CD4-positive, alpha-beta memory T cell (primary cell): ENCODE data around the gene GMDS. TPM values are rescaled to one million over a fixed set of nuclear protein-coding genes. Genes with fewer than 3 reads are reported as not detected.

Experiments
- CTCF ChIA-PET: fragments of 350-600 bp; sonication (Branson Sonifier 250); formaldehyde crosslinking; loops from one replicate; lab custom pipeline; 2021; ENCODE audit warnings: inconsistent platforms; ENCODE audit not compliant: partially characterized antibody; lab: Charles Lee
- POLR2A ChIA-PET: fragments of 350-600 bp; sonication (Branson Sonifier 250); formaldehyde crosslinking; loops from one replicate; lab custom pipeline; 2021; ENCODE audit not compliant: partially characterized antibody; lab: Charles Lee
- DNase-seq, 5 donors: peaks; one replicate each; pipeline versions ENCODE4 v3.0.0 to v3.0.0-alpha.2; 2020 to 2022; ENCODE audit warnings: mixed read lengths in 1 of 5
- H3K27ac ChIP-seq: one replicate; pipeline ENCODE4 v1.7.0; 2013; ENCODE audit warnings: low read depth, low read length
- H3K27me3 ChIP-seq: 2 replicates; pipeline ENCODE4 v1.7.0; 2013; ENCODE audit warnings: mild to moderate bottlenecking, low read length, moderate library complexity; ENCODE audit not compliant: insufficient read depth
- H3K36me3 ChIP-seq: 2 replicates; pipeline ENCODE4 v1.7.0; 2013; ENCODE audit warnings: mild to moderate bottlenecking, low read length, moderate library complexity; ENCODE audit not compliant: insufficient read depth
- H3K4me1 ChIP-seq: 2 replicates; pipeline ENCODE4 v1.7.0; 2013; ENCODE audit warnings: mild to moderate bottlenecking, low read length, moderate library complexity; ENCODE audit not compliant: insufficient read depth
- H3K4me3 ChIP-seq, 2 donors: one replicate each; pipeline ENCODE4 v1.7.0; 2013; ENCODE audit warnings: low read length in 2 of 2, mild to moderate bottlenecking in 1 of 2
- H3K9me3 ChIP-seq, 2 donors: one replicate each; pipeline ENCODE4 v1.7.0; 2013; ENCODE audit warnings: low read length in 2 of 2, control low read depth in 1 of 2; ENCODE audit not compliant: control insufficient read depth in 1 of 2
- H3K27ac Mint-ChIP-seq, 7 donors: one replicate each; pipeline ENCODE4 v1.8.0; 2020 to 2021; ENCODE audit warnings: mixed read lengths in 7 of 7, mild to moderate bottlenecking in 6 of 7, inconsistent platforms in 3 of 7, moderate library complexity in 3 of 7
- H3K27me3 Mint-ChIP-seq, 2 donors: one replicate each; pipeline ENCODE4 v1.8.0; 2020 to 2021; ENCODE audit warnings: mixed read lengths in 2 of 2
- H3K36me3 Mint-ChIP-seq, 2 donors: one replicate each; pipeline ENCODE4 v1.8.0; 2020 to 2021; ENCODE audit warnings: mixed read lengths in 2 of 2, inconsistent platforms in 1 of 2, mild to moderate bottlenecking in 1 of 2
- H3K4me1 Mint-ChIP-seq, 4 donors: one replicate each; pipeline ENCODE4 v1.8.0; 2020 to 2021; ENCODE audit warnings: mixed read lengths in 4 of 4, mild to moderate bottlenecking in 1 of 4
- H3K4me3 Mint-ChIP-seq, 8 donors: one replicate each; pipeline ENCODE4 v1.8.0; 2020 to 2021; ENCODE audit warnings: mixed read lengths in 8 of 8, mild to moderate bottlenecking in 7 of 8, moderate library complexity in 6 of 8, inconsistent platforms in 3 of 8
- H3K9me3 Mint-ChIP-seq, 8 donors: one replicate each; pipeline ENCODE4 v1.8.0; 2020 to 2021; ENCODE audit warnings: mixed read lengths in 8 of 8, mild to moderate bottlenecking in 5 of 8, inconsistent platforms in 3 of 8, moderate library complexity in 1 of 8
- intact Hi-C: fragments of 100-400 bp; cut with micrococcal nuclease; formaldehyde crosslinking; loops from one replicate; pipeline ENCODE4 v1.15.1; 2023
- polyA plus RNA-seq, 2 donors: library from polyadenylated mRNA; unstranded; fragments of 300-500 nt; fragmentation: Illumina TruSeq; gene quantifications; one replicate each; pipeline ENCODE4 v1.2.3, GENCODE V29; 2021
- total RNA-seq, 2 experiments: library from RNA; stranded (reverse); gene quantifications; one replicate each; pipeline ENCODE4 v1.2.3, GENCODE V29; 2021

Gene GMDS
- total and polyA plus RNA-seq, 4 experiments from 2014 or later, result 12.1 to 24.0 (median 15.2) TPM

DNA sequence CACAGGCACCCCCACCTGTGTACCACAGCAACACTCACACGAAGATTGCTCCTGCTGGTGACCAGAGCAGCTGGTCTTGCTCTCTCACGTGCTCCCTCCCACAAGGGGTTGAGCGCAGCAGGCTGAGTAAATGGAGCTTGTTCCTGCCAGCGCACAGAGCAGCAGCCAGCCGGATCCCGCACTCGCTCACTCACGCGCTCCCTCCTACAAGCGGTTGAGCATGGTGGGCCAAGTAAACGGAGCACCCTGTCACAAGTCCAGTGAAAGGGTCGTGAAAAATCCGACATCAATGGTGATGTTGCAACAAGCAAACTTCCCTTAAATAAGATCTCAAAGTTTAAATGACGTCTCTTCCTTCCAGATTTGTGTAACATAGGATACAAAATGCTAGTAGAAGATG is 322.0 kb downstream of the GMDS start:
- Mint-ChIP-seq H3K36me3 (peaks cover 5 to 14% of the 10 kb centered on the region in 2 donors), H3K4me3 (no peak overlapping the region), H3K4me1 (peaks cover 0 to 2% (median under 1%) of the 10 kb centered on the region in 4 donors), H3K27ac (no peak overlapping the region), H3K9me3 (peaks cover 0 to 2% (median 0%) of the 10 kb centered on the region in 8 donors), H3K27me3 (no peaks in the 10 kb centered on the region)
- CTCF ChIA-PET, result no interaction called here
- Histone ChIP-seq H3K9me3 (no peaks in the 10 kb centered on the region), H3K4me3 (no peak overlapping the region), H3K36me3 (no peaks in the 10 kb centered on the region), H3K27me3 (no peaks in the 10 kb centered on the region), H3K27ac (no peak overlapping the region), H3K4me1 (no peaks in the 10 kb centered on the region)
- intact Hi-C loops, result no loop called here
- POLR2A ChIA-PET, result no interaction called here
- no peak for DNase-seq

DNA sequence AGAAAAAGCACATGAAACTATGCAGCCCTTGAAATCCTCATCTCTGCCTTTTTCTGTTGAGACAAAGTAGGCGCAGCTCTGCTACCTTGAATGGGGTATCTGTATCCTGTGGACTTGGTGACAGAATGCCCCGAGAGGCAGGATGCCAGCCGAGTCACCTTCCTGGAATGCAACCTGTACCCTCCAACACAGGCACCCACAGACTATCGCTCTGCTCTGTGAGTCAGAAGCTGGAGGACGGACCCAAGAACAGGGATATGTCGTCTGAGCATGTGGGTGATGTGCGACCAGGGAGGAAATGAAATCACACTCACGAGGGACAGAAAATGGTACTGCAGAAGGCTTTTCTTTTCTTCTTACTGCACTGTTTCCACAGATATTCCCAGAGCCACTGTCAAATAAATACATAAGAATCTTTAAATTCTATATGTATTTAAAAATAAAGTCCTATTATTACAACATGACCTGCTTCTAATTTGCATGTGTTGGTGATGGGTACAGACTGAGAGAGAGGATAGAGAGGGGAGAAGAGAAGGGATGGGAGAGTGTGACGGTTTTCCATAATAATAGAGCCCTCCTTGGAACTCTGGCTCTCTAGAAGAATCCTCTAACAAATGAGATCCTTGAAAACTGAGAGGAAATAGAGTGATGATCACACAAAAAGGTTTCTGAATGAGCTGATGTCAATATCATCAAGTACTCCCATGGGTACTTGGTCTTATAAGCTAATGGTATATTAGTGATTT is 327.6 kb downstream of the GMDS start:
- ChIA-PET POLR2A (no interaction called here), CTCF (no interaction called here)
- Mint-ChIP-seq H3K36me3 (peaks cover 0 to 19% of the 10 kb centered on the region in 2 donors), H3K27me3 (no peaks in the 10 kb centered on the region), H3K4me1 (peaks cover 4 to 8% (median 7%) of the 10 kb centered on the region in 4 donors), H3K27ac (peak overlapping the region in 1 of 7 donors; percentile 23), H3K4me3 (no peak overlapping the region), H3K9me3 (no peaks in the 10 kb centered on the region)
- no peaks in the 10 kb centered on the region for H3K9me3 ChIP-seq
- DNase-seq, result no peak
- intact Hi-C loops, result no loop called here
- no peaks in the 10 kb centered on the region for H3K27me3 ChIP-seq
- no peaks in the 10 kb centered on the region for H3K36me3 ChIP-seq
- no peaks in the 10 kb centered on the region for H3K4me1 ChIP-seq
- H3K4me3 ChIP-seq, result no peak overlapping the region
- no peak overlapping the region for H3K27ac ChIP-seq

DNA sequence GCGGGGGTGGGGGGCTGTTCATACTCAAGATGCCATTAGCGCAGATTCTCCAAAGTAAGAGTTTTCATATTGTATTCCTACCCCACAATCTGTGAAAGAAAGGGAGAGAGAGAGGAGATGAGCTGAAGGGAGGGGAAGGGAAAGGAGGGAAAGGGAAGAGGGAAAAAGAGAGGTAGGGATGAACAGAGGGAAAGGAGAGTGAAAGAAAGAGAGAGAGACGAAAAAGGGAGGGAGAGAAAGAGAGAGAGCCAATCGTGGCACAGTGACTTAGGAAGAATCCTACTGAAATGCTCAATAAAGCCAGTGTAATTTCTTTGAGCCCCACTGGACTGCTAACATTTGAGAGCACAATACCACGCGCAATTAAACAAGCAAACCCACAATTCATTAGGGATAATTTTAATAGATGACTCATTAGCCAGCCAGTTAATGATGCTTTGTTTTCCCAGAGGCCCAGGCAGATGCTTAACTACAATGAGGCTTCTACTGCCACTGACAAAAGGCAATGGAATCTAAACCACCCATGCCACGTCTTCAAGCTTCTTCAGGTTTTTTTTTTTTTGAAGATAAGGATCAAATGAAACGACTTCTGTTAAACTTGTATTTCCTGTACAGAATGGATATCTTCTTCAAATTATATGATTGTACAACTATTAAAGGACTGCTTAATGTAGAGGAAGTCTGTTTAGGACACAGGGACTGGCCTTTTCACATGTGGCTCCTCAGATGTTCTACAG is 328.9 kb downstream of the GMDS start:
- H3K9me3 Mint-ChIP-seq, result no peaks in the 10 kb centered on the region
- no peak overlapping the region for H3K4me3 Mint-ChIP-seq
- no peak overlapping the region for H3K27ac Mint-ChIP-seq
- no peaks in the 10 kb centered on the region for H3K27me3 Mint-ChIP-seq
- Histone ChIP-seq H3K27me3 (no peaks in the 10 kb centered on the region), H3K9me3 (no peaks in the 10 kb centered on the region), H3K4me3 (no peak overlapping the region), H3K27ac (no peak overlapping the region), H3K4me1 (no peaks in the 10 kb centered on the region), H3K36me3 (no peaks in the 10 kb centered on the region)
- peaks cover 0 to 19% of the 10 kb centered on the region in 2 donors for H3K36me3 Mint-ChIP-seq
- POLR2A ChIA-PET, result no interaction called here
- CTCF ChIA-PET, result no interaction called here
- DNase-seq, result no peak
- intact Hi-C loops, result no loop called here
- peaks cover 4 to 8% (median 7%) of the 10 kb centered on the region in 4 donors for H3K4me1 Mint-ChIP-seq

DNA sequence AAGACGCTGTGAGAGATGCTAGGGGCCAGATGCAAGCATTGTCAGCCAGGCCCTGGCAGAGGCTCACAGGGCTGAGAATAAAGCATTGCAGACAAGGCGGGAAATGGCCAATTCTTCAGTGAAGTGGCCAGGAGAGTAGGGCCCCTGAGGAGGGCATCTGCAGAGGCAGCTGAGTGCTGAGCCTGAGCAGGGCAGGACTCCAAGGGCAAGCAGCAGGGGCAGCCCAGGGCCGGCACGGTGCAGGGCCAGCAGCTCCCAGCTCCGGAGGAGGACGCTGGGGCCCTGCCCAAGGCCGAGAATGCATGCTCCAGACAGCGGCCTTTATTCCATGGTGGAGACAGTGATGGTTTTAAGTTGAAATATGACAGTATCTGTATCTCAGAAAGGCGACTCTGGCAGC is 330.2 kb downstream of the GMDS start:
- no peak overlapping the region for H3K27ac Mint-ChIP-seq
- peaks cover under 1 to 19% of the 10 kb centered on the region in 2 donors for H3K36me3 Mint-ChIP-seq
- no peak overlapping the region for H3K27ac ChIP-seq
- no peaks in the 10 kb centered on the region for H3K9me3 Mint-ChIP-seq
- H3K36me3 ChIP-seq, result no peaks in the 10 kb centered on the region
- no peak overlapping the region for H3K4me3 ChIP-seq
- CTCF ChIA-PET, result no interaction called here
- H3K27me3 Mint-ChIP-seq, result no peaks in the 10 kb centered on the region
- H3K27me3 ChIP-seq, result no peaks in the 10 kb centered on the region
- H3K4me3 Mint-ChIP-seq, result no peak overlapping the region
- peaks cover 4 to 8% (median 7%) of the 10 kb centered on the region in 4 donors for H3K4me1 Mint-ChIP-seq
- no peaks in the 10 kb centered on the region for H3K9me3 ChIP-seq
- no peaks in the 10 kb centered on the region for H3K4me1 ChIP-seq
- POLR2A ChIA-PET, result no interaction called here
- no peak for DNase-seq
- intact Hi-C loops, result no loop called here

DNA sequence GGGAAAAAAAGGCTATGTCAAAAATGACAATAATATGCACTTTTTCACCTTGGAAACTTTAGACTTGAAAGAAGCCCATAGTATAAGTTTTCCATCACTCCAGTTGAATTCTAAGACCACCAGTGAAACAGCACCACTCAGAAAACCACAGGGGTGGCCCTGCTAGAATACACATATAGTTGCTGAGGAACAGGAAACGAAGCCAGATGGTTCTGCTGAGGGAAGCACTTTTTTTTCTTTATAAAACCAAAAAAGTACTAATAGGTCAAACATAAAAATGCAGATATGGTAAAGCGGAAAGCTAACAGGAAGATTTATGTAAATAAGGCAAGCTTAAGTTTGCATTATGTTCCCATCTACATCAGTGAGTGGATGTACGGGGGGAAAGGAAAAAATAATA is 331.8 kb downstream of the GMDS start:
- CTCF ChIA-PET, result no interaction called here
- Mint-ChIP-seq H3K27ac (no peak overlapping the region), H3K4me1 (peaks cover 4 to 7% (median 6%) of the 10 kb centered on the region in 4 donors), H3K4me3 (no peak overlapping the region), H3K27me3 (no peaks in the 10 kb centered on the region), H3K9me3 (no peaks in the 10 kb centered on the region), H3K36me3 (peaks cover 1 to 26% of the 10 kb centered on the region in 2 donors)
- H3K27ac ChIP-seq, result no peak overlapping the region
- no peaks in the 10 kb centered on the region for H3K36me3 ChIP-seq
- H3K27me3 ChIP-seq, result no peaks in the 10 kb centered on the region
- H3K9me3 ChIP-seq, result no peaks in the 10 kb centered on the region
- H3K4me3 ChIP-seq, result no peak overlapping the region
- POLR2A ChIA-PET, result no interaction called here
- intact Hi-C loops, result no loop called here
- H3K4me1 ChIP-seq, result no peaks in the 10 kb centered on the region
- no peak for DNase-seq

DNA sequence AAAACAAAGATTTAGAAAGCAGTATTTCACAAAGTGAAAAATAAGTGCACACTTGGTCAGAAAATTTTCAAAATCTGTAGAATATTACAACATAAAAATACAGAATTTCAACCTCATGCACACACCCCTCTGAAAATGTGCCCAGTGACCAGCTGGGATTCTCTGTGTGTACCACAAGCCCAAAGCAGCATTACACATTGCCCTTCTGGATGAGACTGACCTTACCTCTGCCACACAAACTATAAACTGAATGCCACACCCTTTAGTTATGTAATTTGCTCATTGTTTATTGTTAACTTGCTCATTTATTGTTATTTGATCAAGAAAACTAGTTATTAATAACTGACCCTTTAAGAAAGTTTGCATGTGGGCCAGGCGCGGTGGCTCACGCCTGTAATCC is 332.7 kb downstream of the GMDS start:
- H3K9me3 Mint-ChIP-seq, result no peaks in the 10 kb centered on the region
- Histone ChIP-seq H3K27me3 (no peaks in the 10 kb centered on the region), H3K9me3 (no peaks in the 10 kb centered on the region), H3K4me1 (no peaks in the 10 kb centered on the region), H3K4me3 (no peak overlapping the region), H3K36me3 (no peaks in the 10 kb centered on the region), H3K27ac (no peak overlapping the region)
- H3K27ac Mint-ChIP-seq, result no peak overlapping the region
- POLR2A ChIA-PET, result no interaction called here
- CTCF ChIA-PET, result no interaction called here
- intact Hi-C loops, result no loop called here
- H3K4me3 Mint-ChIP-seq, result no peak overlapping the region
- H3K36me3 Mint-ChIP-seq, result peaks cover 1 to 31% of the 10 kb centered on the region in 2 donors
- H3K4me1 Mint-ChIP-seq, result peaks cover 4 to 7% (median 5%) of the 10 kb centered on the region in 4 donors
- H3K27me3 Mint-ChIP-seq, result no peaks in the 10 kb centered on the region
- DNase-seq, result no peak

DNA sequence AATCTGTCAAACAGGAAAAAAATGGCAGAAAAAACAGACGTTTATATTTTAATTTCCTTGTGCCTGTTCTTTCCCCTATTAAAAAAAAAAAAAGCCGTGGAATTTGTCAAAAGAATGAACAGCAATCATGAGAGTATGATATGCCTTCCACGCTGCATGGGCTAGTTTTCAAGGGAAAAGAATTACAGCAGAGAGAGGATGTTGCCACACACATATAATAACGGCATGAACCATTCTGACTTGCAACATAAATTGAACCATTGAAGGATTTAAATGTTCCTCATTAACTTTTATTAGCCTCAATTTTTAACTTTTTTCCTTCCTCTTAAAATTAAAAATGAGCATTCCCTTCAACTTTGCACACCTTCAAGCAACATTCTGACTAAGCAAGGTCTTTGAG is 333.9 kb downstream of the GMDS start:
- peaks cover 0 to 4% (median 0%) of the 10 kb centered on the region in 4 donors for H3K4me1 Mint-ChIP-seq
- intact Hi-C loops, result no loop called here
- no peak overlapping the region for H3K4me3 Mint-ChIP-seq
- H3K27ac ChIP-seq, result no peak overlapping the region
- peaks cover 2 to 36% of the 10 kb centered on the region in 2 donors for H3K36me3 Mint-ChIP-seq
- ChIA-PET POLR2A (no interaction called here), CTCF (no interaction called here)
- no peaks in the 10 kb centered on the region for H3K4me1 ChIP-seq
- DNase-seq, result no peak
- H3K9me3 ChIP-seq, result no peaks in the 10 kb centered on the region
- H3K9me3 Mint-ChIP-seq, result no peaks in the 10 kb centered on the region
- no peaks in the 10 kb centered on the region for H3K27me3 ChIP-seq
- no peaks in the 10 kb centered on the region for H3K36me3 ChIP-seq
- H3K27ac Mint-ChIP-seq, result no peak overlapping the region
- H3K27me3 Mint-ChIP-seq, result no peaks in the 10 kb centered on the region
- H3K4me3 ChIP-seq, result no peak overlapping the region
